ENCODE data around the gene SH3BGRL. TPM values are rescaled to one million over a fixed set of nuclear protein-coding genes. Genes with fewer than 3 reads are reported as not detected.
A peak's percentile ranks its signal among the peaks of the same experiment; 100 is the strongest.

The SH3BGRL gene
- total RNA-seq, 1 experiment from 2014 or later = 32.4 TPM

DNA sequence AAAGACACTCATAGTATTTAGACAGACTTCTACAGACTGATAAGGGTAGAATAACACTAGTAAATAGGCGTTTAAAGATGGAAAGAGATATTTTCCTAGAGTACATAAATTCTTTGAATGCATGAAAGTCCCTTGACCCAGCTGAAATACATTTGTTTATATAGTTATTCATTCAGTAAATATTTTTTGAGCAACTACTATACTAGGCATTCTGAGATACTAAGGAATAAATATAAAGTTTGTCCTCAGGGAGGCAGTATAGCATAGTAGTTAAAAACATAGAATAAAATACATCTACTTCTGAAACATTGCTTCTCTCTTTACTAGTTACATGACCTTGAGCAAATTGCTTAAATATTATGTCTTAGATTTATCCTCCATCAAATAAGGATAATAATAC, 27.6 kb upstream of the SH3BGRL start:
- Histone ChIP-seq H3K4me1 (ENCODE audit: control insufficient read depth in 1 of 2, insufficient read depth in 2 of 2, low read length in 2 of 2) (no peaks in the 10 kb centered on the region), H2AFZ (ENCODE audit: low read depth, low read length, poor library complexity, severe bottlenecking) (no peak overlapping the region), H3K79me2 (ENCODE audit: insufficient read depth, low read length) (no peaks in the 10 kb centered on the region), H3K9me2 (ENCODE audit: insufficient read depth) (no peaks in the 10 kb centered on the region), H3K27ac (ENCODE audit: low read depth, low read length) (no peak overlapping the region), H3K36me3 (ENCODE audit: control insufficient read depth in 1 of 2, insufficient read depth in 2 of 2, low read length in 2 of 2) (no peaks in the 10 kb centered on the region), H3K9me3 (ENCODE audit: control insufficient read depth in 1 of 2, insufficient read depth in 1 of 2, low read depth in 1 of 2, low read length in 2 of 2) (no peaks in the 10 kb centered on the region), H4K20me1 (ENCODE audit: insufficient read depth) (no peaks in the 10 kb centered on the region), H3K9ac (ENCODE audit: low read length) (no peak overlapping the region), H3K4me2 (ENCODE audit: low read length) (no peak overlapping the region), H3K4me3 (replicated peaks in 1 of 2; ENCODE audit: low read depth in 1 of 2, low read length in 2 of 2) (no peak overlapping the region), H3K27me3 (ENCODE audit: insufficient read depth, low read length) (no peaks in the 10 kb centered on the region)
- no TSS peak for BruUV-seq (replicated peaks)
- DNase-seq (ENCODE audit: low read depth, low spot score) = no peak
- POLR2A ChIA-PET = no interaction called here
- peak; percentile 58 for ATAC-seq
- no peak for TF ChIP-seq CEBPB (IDR thresholded peaks at IDR 0.05; ENCODE audit: low read depth)
- TF ChIP-seq RAD21 (IDR thresholded peaks at IDR 0.05; ENCODE audit: low read depth) = peak; percentile 25
- TF ChIP-seq, protein P1, sequence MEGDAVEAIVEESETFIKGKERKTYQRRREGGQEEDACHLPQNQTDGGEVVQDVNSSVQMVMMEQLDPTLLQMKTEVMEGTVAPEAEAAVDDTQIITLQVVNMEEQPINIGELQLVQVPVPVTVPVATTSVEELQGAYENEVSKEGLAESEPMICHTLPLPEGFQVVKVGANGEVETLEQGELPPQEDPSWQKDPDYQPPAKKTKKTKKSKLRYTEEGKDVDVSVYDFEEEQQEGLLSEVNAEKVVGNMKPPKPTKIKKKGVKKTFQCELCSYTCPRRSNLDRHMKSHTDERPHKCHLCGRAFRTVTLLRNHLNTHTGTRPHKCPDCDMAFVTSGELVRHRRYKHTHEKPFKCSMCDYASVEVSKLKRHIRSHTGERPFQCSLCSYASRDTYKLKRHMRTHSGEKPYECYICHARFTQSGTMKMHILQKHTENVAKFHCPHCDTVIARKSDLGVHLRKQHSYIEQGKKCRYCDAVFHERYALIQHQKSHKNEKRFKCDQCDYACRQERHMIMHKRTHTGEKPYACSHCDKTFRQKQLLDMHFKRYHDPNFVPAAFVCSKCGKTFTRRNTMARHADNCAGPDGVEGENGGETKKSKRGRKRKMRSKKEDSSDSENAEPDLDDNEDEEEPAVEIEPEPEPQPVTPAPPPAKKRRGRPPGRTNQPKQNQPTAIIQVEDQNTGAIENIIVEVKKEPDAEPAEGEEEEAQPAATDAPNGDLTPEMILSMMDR (IDR thresholded peaks at IDR 0.05 in 2 of 3, conservative IDR thresholded peaks at IDR 0.05 in 1 of 3; ENCODE audit: borderline replicate concordance in 1 of 3, insufficient read depth in 1 of 3, low read depth in 2 of 3, low read length in 2 of 3) = peak in 1 of 3 experiments; percentile 41; a peak in 1 of 6 replicates
- intact Hi-C loops (cut with micrococcal nuclease) = loop anchor here (5.0 kb wide), 1 partner anchor 203 kb away; no protein-coding TSS in a partner anchor
- RAD21 ChIA-PET (ENCODE audit: low non-redundant PET in 1 of 2, low total read pairs in 2 of 2, uncharacterized antibody in 2 of 2, unreplicated experiment in 2 of 2) = no interaction called here
- CTCF ChIA-PET = no interaction called here

DNA sequence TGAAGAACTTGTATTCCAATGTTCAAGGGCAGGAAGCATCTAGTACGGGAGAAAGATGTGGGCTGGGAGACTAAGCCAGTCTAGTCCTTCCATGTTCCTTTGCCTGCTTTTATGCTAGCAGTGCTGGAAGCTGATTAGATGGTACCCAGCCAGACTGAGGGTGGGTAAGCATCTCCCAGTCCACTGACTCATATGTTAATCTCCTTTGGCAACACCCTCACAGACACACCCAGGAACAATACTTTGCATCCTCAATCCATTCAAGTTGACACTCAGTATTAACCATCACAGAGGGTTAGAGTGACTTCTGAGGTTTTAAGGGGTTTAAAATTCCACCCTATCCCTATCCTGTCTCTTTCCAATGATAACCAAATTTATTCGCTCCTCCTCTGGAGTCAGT, 6.6 kb upstream of the SH3BGRL start:
- Histone ChIP-seq H2AFZ (ENCODE audit: low read depth, low read length, poor library complexity, severe bottlenecking) (no peak overlapping the region), H3K4me3 (replicated peaks in 1 of 2; ENCODE audit: low read depth in 1 of 2, low read length in 2 of 2) (no peak overlapping the region), H3K27ac (ENCODE audit: low read depth, low read length) (no peak overlapping the region), H3K27me3 (ENCODE audit: insufficient read depth, low read length) (no peaks in the 10 kb centered on the region), H3K9me2 (ENCODE audit: insufficient read depth) (no peaks in the 10 kb centered on the region), H4K20me1 (ENCODE audit: insufficient read depth) (no peaks in the 10 kb centered on the region), H3K9me3 (ENCODE audit: control insufficient read depth in 1 of 2, insufficient read depth in 1 of 2, low read depth in 1 of 2, low read length in 2 of 2) (no peaks in the 10 kb centered on the region), H3K9ac (ENCODE audit: low read length) (no peak overlapping the region), H3K36me3 (ENCODE audit: control insufficient read depth in 1 of 2, insufficient read depth in 2 of 2, low read length in 2 of 2) (no peaks in the 10 kb centered on the region), H3K4me2 (ENCODE audit: low read length) (no peak overlapping the region), H3K79me2 (ENCODE audit: insufficient read depth, low read length) (no peaks in the 10 kb centered on the region), H3K4me1 (ENCODE audit: control insufficient read depth in 1 of 2, insufficient read depth in 2 of 2, low read length in 2 of 2) (no peaks in the 10 kb centered on the region)
- ChIA-PET POLR2A (no interaction called here), CTCF (interaction anchor here (0.5 to 2.5 kb wide), 7 partner anchors 8 to 318 kb away, joined by 3 to 12 read pairs (median 4); no protein-coding TSS in a partner anchor), RAD21 (ENCODE audit: low non-redundant PET in 1 of 2, low total read pairs in 2 of 2, uncharacterized antibody in 2 of 2, unreplicated experiment in 2 of 2) (no interaction called here)
- intact Hi-C loops (cut with micrococcal nuclease) = loop anchor here (5.0 kb wide), 1 partner anchor 318 kb away; no protein-coding TSS in a partner anchor
- no peak for ATAC-seq
- no TSS peak for BruUV-seq (replicated peaks)
- no peak for DNase-seq (ENCODE audit: low read depth, low spot score)
- no peak for TF ChIP-seq ZFX (IDR thresholded peaks at IDR 0.05)
- TF ChIP-seq, protein P2, sequence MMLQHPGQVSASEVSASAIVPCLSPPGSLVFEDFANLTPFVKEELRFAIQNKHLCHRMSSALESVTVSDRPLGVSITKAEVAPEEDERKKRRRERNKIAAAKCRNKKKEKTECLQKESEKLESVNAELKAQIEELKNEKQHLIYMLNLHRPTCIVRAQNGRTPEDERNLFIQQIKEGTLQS (IDR thresholded peaks at IDR 0.05) = no peak
- TF ChIP-seq POLR2A (IDR thresholded peaks at IDR 0.05; ENCODE audit: borderline replicate concordance, extremely low read depth, insufficient read depth, insufficient read length) = no peak
- TF ChIP-seq SRF (IDR thresholded peaks at IDR 0.05; ENCODE audit: low read depth) = no peak
- TF ChIP-seq, protein P1 (IDR thresholded peaks at IDR 0.05 in 2 of 3, conservative IDR thresholded peaks at IDR 0.05 in 1 of 3; ENCODE audit: borderline replicate concordance in 1 of 3, insufficient read depth in 1 of 3, low read depth in 2 of 3, low read length in 2 of 3) = no peak
- TF ChIP-seq CEBPB (IDR thresholded peaks at IDR 0.05; ENCODE audit: low read depth) = no peak
- TF ChIP-seq, protein P3, sequence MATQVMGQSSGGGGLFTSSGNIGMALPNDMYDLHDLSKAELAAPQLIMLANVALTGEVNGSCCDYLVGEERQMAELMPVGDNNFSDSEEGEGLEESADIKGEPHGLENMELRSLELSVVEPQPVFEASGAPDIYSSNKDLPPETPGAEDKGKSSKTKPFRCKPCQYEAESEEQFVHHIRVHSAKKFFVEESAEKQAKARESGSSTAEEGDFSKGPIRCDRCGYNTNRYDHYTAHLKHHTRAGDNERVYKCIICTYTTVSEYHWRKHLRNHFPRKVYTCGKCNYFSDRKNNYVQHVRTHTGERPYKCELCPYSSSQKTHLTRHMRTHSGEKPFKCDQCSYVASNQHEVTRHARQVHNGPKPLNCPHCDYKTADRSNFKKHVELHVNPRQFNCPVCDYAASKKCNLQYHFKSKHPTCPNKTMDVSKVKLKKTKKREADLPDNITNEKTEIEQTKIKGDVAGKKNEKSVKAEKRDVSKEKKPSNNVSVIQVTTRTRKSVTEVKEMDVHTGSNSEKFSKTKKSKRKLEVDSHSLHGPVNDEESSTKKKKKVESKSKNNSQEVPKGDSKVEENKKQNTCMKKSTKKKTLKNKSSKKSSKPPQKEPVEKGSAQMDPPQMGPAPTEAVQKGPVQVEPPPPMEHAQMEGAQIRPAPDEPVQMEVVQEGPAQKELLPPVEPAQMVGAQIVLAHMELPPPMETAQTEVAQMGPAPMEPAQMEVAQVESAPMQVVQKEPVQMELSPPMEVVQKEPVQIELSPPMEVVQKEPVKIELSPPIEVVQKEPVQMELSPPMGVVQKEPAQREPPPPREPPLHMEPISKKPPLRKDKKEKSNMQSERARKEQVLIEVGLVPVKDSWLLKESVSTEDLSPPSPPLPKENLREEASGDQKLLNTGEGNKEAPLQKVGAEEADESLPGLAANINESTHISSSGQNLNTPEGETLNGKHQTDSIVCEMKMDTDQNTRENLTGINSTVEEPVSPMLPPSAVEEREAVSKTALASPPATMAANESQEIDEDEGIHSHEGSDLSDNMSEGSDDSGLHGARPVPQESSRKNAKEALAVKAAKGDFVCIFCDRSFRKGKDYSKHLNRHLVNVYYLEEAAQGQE (IDR thresholded peaks at IDR 0.05; ENCODE audit: low read depth) = no peak
- TF ChIP-seq CBX3 (IDR thresholded peaks at IDR 0.05; ENCODE audit: low read depth) = no peak
- no peak for TF ChIP-seq POLR2AphosphoS5 (IDR thresholded peaks at IDR 0.05; ENCODE audit: low read depth, low read length)
- no peak for TF ChIP-seq ZNF274 (IDR thresholded peaks at IDR 0.05; ENCODE audit: low read depth, low read length)
- TF ChIP-seq ELF1 (IDR thresholded peaks at IDR 0.05; ENCODE audit: borderline replicate concordance, low read depth) = no peak
